GM12878 (cell line): ENCODE measurements around the gene SOHLH2. TPM values are rescaled to one million over a fixed set of nuclear protein-coding genes. Genes with fewer than 3 reads are reported as not detected.

Source experiments
- ATAC-seq: fragments of 200-7000 bp; cut with Tn5 transposase; 3 replicates; pipeline ENCODE4 v1.9.1; 2020; ENCODE audit warnings: mild to moderate bottlenecking, moderate library complexity
- BruUV-seq: library from RNA; stranded (reverse); fragments of 400-500 nt; replicated peaks from 2 replicates; lab custom pipeline; 2021; lab: Mats Ljungman, UMichigan
- CTCF ChIA-PET: fragments of 300-600 bp; sonication (Branson Sonifier 250); formaldehyde crosslinking; extraction: SDS; loops from one replicate; lab custom pipeline; 2021; ENCODE audit warnings: inconsistent platforms; lab: Yijun Ruan, JAX
- POLR2A ChIA-PET: fragments of 350-600 bp; formaldehyde crosslinking; extraction: SDS; loops from one replicate; lab custom pipeline; 2021; ENCODE audit warnings: inconsistent platforms; lab: Charles Lee
- RAD21 ChIA-PET: fragments of 300-600 bp; sonication (Branson Sonifier 250); formaldehyde crosslinking; loops from one replicate; lab custom pipeline; 2023; ENCODE audit warnings: antibody characterized with exemption; ENCODE audit not compliant: unreplicated experiment; lab: Charles Lee
- SMC1A ChIA-PET: fragments of 300-600 bp; sonication (Branson Sonifier 250); formaldehyde crosslinking; loops from one replicate; lab custom pipeline; 2023; ENCODE audit not compliant: unreplicated experiment, uncharacterized antibody; lab: Charles Lee
- DNase-seq: peaks from one replicate; pipeline ENCODE4 v3.0.0-alpha.2; 2011; ENCODE audit warnings: low read depth, low spot score
- FAIRE-seq: peaks from 3 replicates; lab custom pipeline; 2011; peaks lifted over from hg19 to GRCh38; lab: Jason Lieb, UNC
- H2AFZ ChIP-seq: 2 replicates; pipeline ENCODE4 v1.6.0; 2011; ENCODE audit warnings: low read depth, low read length, control low read depth; ENCODE audit not compliant: control insufficient read depth
- H3K27ac ChIP-seq: 2 replicates; pipeline ENCODE4 v1.5.1; 2011; ENCODE audit warnings: control low read depth; ENCODE audit not compliant: control insufficient read depth, insufficient read depth
- H3K27me3 ChIP-seq, 2 experiments: replicated peaks in 1 of 2; 2 replicates each; pipeline versions ENCODE4 v1.6.0 to v1.6.1; 2011; ENCODE audit warnings: low read length in 1 of 2; ENCODE audit not compliant: control insufficient read depth in 2 of 2, insufficient read depth in 2 of 2
- H3K36me3 ChIP-seq, 2 experiments: 2 replicates each; pipeline ENCODE4 v1.5.1; 2011; ENCODE audit warnings: low read length in 1 of 2; ENCODE audit not compliant: control insufficient read depth in 2 of 2, insufficient read depth in 2 of 2
- H3K4me1 ChIP-seq: 2 replicates; pipeline ENCODE4 v1.6.1; 2011; ENCODE audit warnings: mild to moderate bottlenecking, low read length, moderate library complexity, mixed read lengths; ENCODE audit not compliant: control insufficient read depth, insufficient read depth
- H3K4me2 ChIP-seq: 2 replicates; pipeline ENCODE4 v1.6.0; 2011; ENCODE audit warnings: control low read depth; ENCODE audit not compliant: control insufficient read depth, insufficient read depth
- H3K4me3 ChIP-seq: fragments of 200-600 bp; sonication (generic); 2 replicates; pipeline ENCODE4 v1.5.1; 2016
- H3K79me2 ChIP-seq: 2 replicates; pipeline ENCODE4 v1.6.0; 2011; ENCODE audit warnings: low read length; ENCODE audit not compliant: control insufficient read depth, insufficient read depth
- H3K9ac ChIP-seq: 2 replicates; pipeline ENCODE4 v1.8.0; 2011; ENCODE audit warnings: low read length, control low read depth, mixed read lengths; ENCODE audit not compliant: control insufficient read depth, insufficient read depth
- H3K9me3 ChIP-seq: replicated peaks from 3 replicates; pipeline ENCODE4 v1.5.1; 2011; ENCODE audit warnings: mild to moderate bottlenecking, low read length; ENCODE audit not compliant: control insufficient read depth, insufficient read depth
- H4K20me1 ChIP-seq: 2 replicates; pipeline ENCODE4 v1.6.0; 2011; ENCODE audit not compliant: control insufficient read depth, insufficient read depth
- BHLHE40 ChIP-seq, 2 experiments: fragments of 450-650 bp in 1 of 2; IDR thresholded peaks; 2 replicates each; pipeline ENCODE4 v1.6.1; 2011 to 2017; ENCODE audit warnings: low read depth in 2 of 2, borderline replicate concordance in 1 of 2, improper control_type of control experiment in 1 of 2, low read length in 1 of 2, mild to moderate bottlenecking in 1 of 2
- BMI1 ChIP-seq: fragments of 450-650 bp; IDR thresholded peaks from 2 replicates; pipeline ENCODE4 v1.6.1; 2016; ENCODE audit warnings: mild to moderate bottlenecking, moderate library complexity, borderline replicate concordance
- HDAC2 ChIP-seq: fragments of 200-600 bp; sonication (generic); IDR thresholded peaks from 2 replicates; pipeline ENCODE4 v1.6.1; 2017
- NFIC ChIP-seq: IDR thresholded peaks from 2 replicates; pipeline ENCODE4 v1.6.1; 2012; ENCODE audit warnings: low read depth, mild to moderate bottlenecking, inconsistent platforms, low read length, moderate library complexity
- RB1 ChIP-seq: fragments of 450-650 bp; formaldehyde crosslinking; IDR thresholded peaks from 2 replicates; pipeline ENCODE4 v1.6.1; 2017; ENCODE audit warnings: mild to moderate bottlenecking, borderline replicate concordance
- SPI1 ChIP-seq: IDR thresholded peaks from 2 replicates; pipeline ENCODE4 v1.6.1; 2011; ENCODE audit warnings: low read depth, mild to moderate bottlenecking, low read length, moderate library complexity, borderline replicate concordance; ENCODE audit not compliant: insufficient read depth
- SUPT20H ChIP-seq: IDR thresholded peaks from 2 replicates; pipeline ENCODE4 v1.6.1; 2011; ENCODE audit warnings: low read depth, mild to moderate bottlenecking, low read length, moderate library complexity, borderline replicate concordance; ENCODE audit not compliant: control insufficient read depth
- TCF7 ChIP-seq: IDR thresholded peaks from 2 replicates; pipeline ENCODE4 v1.6.1; 2014; ENCODE audit warnings: antibody characterized with exemption, borderline replicate concordance
- WGBS: methylation state at CpG from one replicate; pipeline ENCODE4 v1.1.6; 2016; ENCODE audit warnings: low lambda C conversion rate; ENCODE audit not compliant: insufficient replicate concordance, insufficient coverage; ENCODE audit errors: missing lambda C conversion rate; 5-methylcytosine and 5-hydroxymethylcytosine counted together
- in situ Hi-C: fragments of 300-500 bp; cut with MboI; formaldehyde crosslinking; loops from 9 replicates; pipeline ENCODE4 v1.14.3; 2018; ENCODE audit warnings: mixed read lengths
- intact Hi-C: fragments of 100-400 bp; cut with micrococcal nuclease; formaldehyde crosslinking; loops from one replicate; pipeline ENCODE4 v1.14.2; 2022; ENCODE audit not compliant: unreplicated experiment
- polyA plus RNA-seq, 11 experiments: library from polyadenylated mRNA; depleted of rRNA in 4 of 11; unstranded in 6 of 11; stranded (reverse) in 5 of 11; fragments of >200 nt; fragmentation: Nextera tagmentation in 4 of 11; fragmentation: Illumina TruSeq in 1 of 11; extraction: Ambion mirVana in 4 of 11; extraction: Trizol in 1 of 11; gene quantifications; 1 replicate in 1 of 11; 2 replicates in 10 of 11; pipeline versions ENCODE4 v1.2.1 to v1.2.3, GENCODE V29; 2011 to 2016; ENCODE audit warnings: inconsistent platforms in 2 of 11, missing spikeins in 2 of 11, low read depth in 1 of 11
- total RNA-seq, 4 experiments: library from RNA; depleted of rRNA in 3 of 4; stranded (reverse); fragments of >200 nt in 3 of 4; fragmentation: Illumina TruSeq in 1 of 4; extraction: Trizol in 1 of 4; gene quantifications; 2 replicates each; pipeline versions ENCODE4 v1.2.1 to v1.2.3, GENCODE V29; 2013 to 2021
- TF ChIP-seq, protein P1 (sequence below): fragments of 450-650 bp; IDR thresholded peaks from 2 replicates; pipeline ENCODE4 v1.6.1; 2017; ENCODE audit warnings: borderline replicate concordance
- TF ChIP-seq, protein P2 (sequence below): fragments of 450-650 bp; IDR thresholded peaks from 2 replicates; pipeline ENCODE4 v1.6.1; 2014; ENCODE audit warnings: mild to moderate bottlenecking

The SOHLH2 gene
- total and polyA plus RNA-seq, 10 of the 15 experiments (the other 5 are each of a cell fraction or from before 2014, with no cell fraction given): 2.4 TPM; not detected in 9

- TF ChIP-seq, protein P1, sequence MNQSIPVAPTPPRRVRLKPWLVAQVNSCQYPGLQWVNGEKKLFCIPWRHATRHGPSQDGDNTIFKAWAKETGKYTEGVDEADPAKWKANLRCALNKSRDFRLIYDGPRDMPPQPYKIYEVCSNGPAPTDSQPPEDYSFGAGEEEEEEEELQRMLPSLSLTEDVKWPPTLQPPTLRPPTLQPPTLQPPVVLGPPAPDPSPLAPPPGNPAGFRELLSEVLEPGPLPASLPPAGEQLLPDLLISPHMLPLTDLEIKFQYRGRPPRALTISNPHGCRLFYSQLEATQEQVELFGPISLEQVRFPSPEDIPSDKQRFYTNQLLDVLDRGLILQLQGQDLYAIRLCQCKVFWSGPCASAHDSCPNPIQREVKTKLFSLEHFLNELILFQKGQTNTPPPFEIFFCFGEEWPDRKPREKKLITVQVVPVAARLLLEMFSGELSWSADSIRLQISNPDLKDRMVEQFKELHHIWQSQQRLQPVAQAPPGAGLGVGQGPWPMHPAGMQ: no peak
- TF ChIP-seq TCF7 (no peak), RB1 (no peak), SPI1 (no peak)
Observed at GRCh38 chr13:36125841-36126240, 88.5 kb downstream of the SOHLH2 start (continued).

DNA sequence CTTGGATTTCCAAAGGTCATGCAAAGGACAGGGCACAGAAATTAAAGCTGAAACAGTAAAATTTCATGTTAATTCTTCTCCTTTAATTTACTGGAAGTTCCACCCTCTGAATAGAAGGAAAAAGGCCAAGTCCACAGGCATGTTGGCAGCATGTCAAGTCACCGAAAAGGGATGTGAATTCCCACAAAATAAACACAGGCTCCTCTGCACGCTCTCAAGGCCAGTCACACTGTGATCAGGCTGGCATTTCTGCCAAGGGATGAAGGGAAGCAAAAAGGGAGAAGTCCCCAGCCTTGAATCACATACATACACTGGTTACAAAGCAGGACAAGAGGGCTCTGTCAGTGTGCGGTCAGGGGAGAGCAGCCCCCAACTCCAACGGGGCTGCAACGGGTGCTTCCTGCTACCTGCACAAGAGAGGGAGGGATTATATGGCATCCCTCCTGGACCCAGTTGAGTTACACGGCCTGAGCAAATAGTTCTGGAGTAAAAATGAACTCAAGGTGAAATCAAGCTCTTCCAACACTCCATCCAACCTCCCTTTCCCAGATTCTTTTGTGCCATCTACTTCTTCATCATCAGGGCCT lies 90.0 kb downstream of the SOHLH2 start:
- H3K4me3 ChIP-seq: no peak overlapping the region
- H3K4me1 ChIP-seq: no peaks in the 10 kb centered on the region
- no TSS peak for BruUV-seq
- ChIA-PET CTCF (no interaction called here), RAD21 (no interaction called here), POLR2A (no interaction called here), SMC1A (no interaction called here)
- TF ChIP-seq, protein P2, sequence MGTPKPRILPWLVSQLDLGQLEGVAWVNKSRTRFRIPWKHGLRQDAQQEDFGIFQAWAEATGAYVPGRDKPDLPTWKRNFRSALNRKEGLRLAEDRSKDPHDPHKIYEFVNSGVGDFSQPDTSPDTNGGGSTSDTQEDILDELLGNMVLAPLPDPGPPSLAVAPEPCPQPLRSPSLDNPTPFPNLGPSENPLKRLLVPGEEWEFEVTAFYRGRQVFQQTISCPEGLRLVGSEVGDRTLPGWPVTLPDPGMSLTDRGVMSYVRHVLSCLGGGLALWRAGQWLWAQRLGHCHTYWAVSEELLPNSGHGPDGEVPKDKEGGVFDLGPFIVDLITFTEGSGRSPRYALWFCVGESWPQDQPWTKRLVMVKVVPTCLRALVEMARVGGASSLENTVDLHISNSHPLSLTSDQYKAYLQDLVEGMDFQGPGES: no peak
- TF ChIP-seq HDAC2 (no peak), SUPT20H (no peak), NFIC (no peak), BMI1 (no peak), BHLHE40 (IDR thresholded peaks at IDR 0.05; ENCODE audit: borderline replicate concordance in 1 of 2, low read depth in 2 of 2, low read length in 1 of 2) (no peak)
- H4K20me1 ChIP-seq: no peaks in the 10 kb centered on the region
- no peak for ATAC-seq
- 12% methylated on average over 6 of the region's 6 CpGs for WGBS
- H3K9ac ChIP-seq: no peak overlapping the region
- no peak overlapping the region for H3K27ac ChIP-seq
- H3K79me2 ChIP-seq: no peaks in the 10 kb centered on the region
- no peak overlapping the region for H2AFZ ChIP-seq
- H3K36me3 ChIP-seq: no peaks in the 10 kb centered on the region
- FAIRE-seq: no peak
- DNase-seq: no peak
- in situ Hi-C loops: no loop called here
- no peaks in the 10 kb centered on the region for H3K27me3 ChIP-seq
- H3K9me3 ChIP-seq: no peaks in the 10 kb centered on the region; the same call in 2 of the 3 replicates
- intact Hi-C loops: no loop called here
- H3K4me2 ChIP-seq: no peak overlapping the region

Other genes starting within 250 kb of the SOHLH2 start
- gene DCLK1, start 83.2 kb downstream of the SOHLH2 start, total RNA-seq (2014; rRNA removed): not detected in 2 replicates
- not detected in 2 replicates for gene DCLK1, start 83.2 kb downstream of the SOHLH2 start, total RNA-seq (2014; rRNA removed; fragmentation: Illumina TruSeq; extraction: Trizol)
- not detected in 2 replicates for gene DCLK1, start 83.2 kb downstream of the SOHLH2 start, total RNA-seq (2021)
- not detected in 2 replicates for gene DCLK1, start 83.2 kb downstream of the SOHLH2 start, polyA plus RNA-seq (2011; rRNA removed)
- not detected in 2 replicates for gene DCLK1, start 83.2 kb downstream of the SOHLH2 start, polyA plus RNA-seq (2014; fragmentation: Illumina TruSeq; extraction: Trizol)
- gene DCLK1, start 83.2 kb downstream of the SOHLH2 start, polyA plus RNA-seq (2014; fragmentation: Nextera tagmentation; extraction: Ambion mirVana): not detected
- not detected in 2 replicates for gene DCLK1, start 83.2 kb downstream of the SOHLH2 start, polyA plus RNA-seq (2014; rRNA removed)
- not detected for gene DCLK1, start 83.2 kb downstream of the SOHLH2 start, polyA plus RNA-seq (2016; fragmentation: Nextera tagmentation; extraction: Ambion mirVana)
- gene CCDC169, start 83.3 kb upstream of the SOHLH2 start, total RNA-seq (2014; rRNA removed): 0.22 TPM in 1 of 2 replicates, not detected in the other
- 0.13 TPM in 1 of 2 replicates, not detected in the other for gene CCDC169, start 83.3 kb upstream of the SOHLH2 start, total RNA-seq (2014; rRNA removed; fragmentation: Illumina TruSeq; extraction: Trizol)
- not detected in 2 replicates for gene CCDC169, start 83.3 kb upstream of the SOHLH2 start, total RNA-seq (2021)
- gene CCDC169, start 83.3 kb upstream of the SOHLH2 start, polyA plus RNA-seq (2011; rRNA removed): 1.4 and 1.7 TPM in 2 replicates
- gene CCDC169, start 83.3 kb upstream of the SOHLH2 start, polyA plus RNA-seq (2014; fragmentation: Illumina TruSeq; extraction: Trizol): 0.24 TPM in 1 of 2 replicates, not detected in the other
- under 1 TPM; 0.13 to 0.37 TPM for gene CCDC169, start 83.3 kb upstream of the SOHLH2 start, polyA plus RNA-seq (2014; fragmentation: Nextera tagmentation; extraction: Ambion mirVana)
- gene CCDC169, start 83.3 kb upstream of the SOHLH2 start, polyA plus RNA-seq (2014; rRNA removed): not detected in 2 replicates
- under 1 TPM in 1 of 2 experiments, not detected in 1; 0.25 TPM for gene CCDC169, start 83.3 kb upstream of the SOHLH2 start, polyA plus RNA-seq (2016; fragmentation: Nextera tagmentation; extraction: Ambion mirVana)
- 20.9 and 22.1 TPM in 2 replicates for gene SPART, start 131.8 kb upstream of the SOHLH2 start, total RNA-seq (2014; rRNA removed)
- gene SPART, start 131.8 kb upstream of the SOHLH2 start, total RNA-seq (2014; rRNA removed; fragmentation: Illumina TruSeq; extraction: Trizol): 48.3 and 50.0 TPM in 2 replicates
- 35.6 and 36.2 TPM in 2 replicates for gene SPART, start 131.8 kb upstream of the SOHLH2 start, total RNA-seq (2021)
- 52.2 and 63.5 TPM in 2 replicates for gene SPART, start 131.8 kb upstream of the SOHLH2 start, polyA plus RNA-seq (2011; rRNA removed)
- gene SPART, start 131.8 kb upstream of the SOHLH2 start, polyA plus RNA-seq (2014; fragmentation: Illumina TruSeq; extraction: Trizol): 74.6 and 105 TPM in 2 replicates
- 10 to 100 TPM; 17.6 to 20.9 TPM for gene SPART, start 131.8 kb upstream of the SOHLH2 start, polyA plus RNA-seq (2014; fragmentation: Nextera tagmentation; extraction: Ambion mirVana)
- gene SPART, start 131.8 kb upstream of the SOHLH2 start, polyA plus RNA-seq (2014; rRNA removed): 34.4 and 35.9 TPM in 2 replicates
- gene SPART, start 131.8 kb upstream of the SOHLH2 start, polyA plus RNA-seq (2016; fragmentation: Nextera tagmentation; extraction: Ambion mirVana): 10 to 100 TPM; 59.7 to 65.9 TPM
- 1.4 and 1.6 TPM in 2 replicates for gene CCNA1, start 217.9 kb upstream of the SOHLH2 start, total RNA-seq (2014; rRNA removed)
- 0.88 and 1.0 TPM in 2 replicates for gene CCNA1, start 217.9 kb upstream of the SOHLH2 start, total RNA-seq (2014; rRNA removed; fragmentation: Illumina TruSeq; extraction: Trizol)
- 1.2 and 1.4 TPM in 2 replicates for gene CCNA1, start 217.9 kb upstream of the SOHLH2 start, total RNA-seq (2021)
- 5.8 and 6.0 TPM in 2 replicates for gene CCNA1, start 217.9 kb upstream of the SOHLH2 start, polyA plus RNA-seq (2011; rRNA removed)
- gene CCNA1, start 217.9 kb upstream of the SOHLH2 start, polyA plus RNA-seq (2014; fragmentation: Illumina TruSeq; extraction: Trizol): 1.3 and 1.5 TPM in 2 replicates
- under 1 TPM; 0.38 to 0.43 TPM for gene CCNA1, start 217.9 kb upstream of the SOHLH2 start, polyA plus RNA-seq (2014; fragmentation: Nextera tagmentation; extraction: Ambion mirVana)
- gene CCNA1, start 217.9 kb upstream of the SOHLH2 start, polyA plus RNA-seq (2014; rRNA removed): 1.2 and 1.8 TPM in 2 replicates
- 1 to 10 TPM in 1 of 2 experiments, under 1 TPM in 1; 0.87 to 1.1 TPM for gene CCNA1, start 217.9 kb upstream of the SOHLH2 start, polyA plus RNA-seq (2016; fragmentation: Nextera tagmentation; extraction: Ambion mirVana)